DND-41 (cell line): Measurements from ENCODE around the gene RELN.

Source experiments
- ATAC-seq: fragments of 200-7000 bp; cut with Tn5 transposase; 3 replicates; pipeline ENCODE4 v1.9.1; 2021; ENCODE audit warnings: low read depth; ENCODE audit not compliant: insufficient read depth
- DNase-seq: peaks from one replicate; pipeline ENCODE4 v3.0.0-alpha.2; 2020
- H2AFZ ChIP-seq: 2 replicates; pipeline ENCODE4 v1.6.0; 2012; ENCODE audit warnings: low read depth, low read length
- H3K27ac ChIP-seq: 2 replicates; pipeline ENCODE4 v1.5.1; 2012; ENCODE audit warnings: low read length, inconsistent platforms
- H3K27me3 ChIP-seq: fragments of 200-600 bp; sonication (generic); 2 replicates; pipeline ENCODE4 v1.6.0; 2012; ENCODE audit warnings: low read length, mild to moderate bottlenecking, inconsistent platforms; ENCODE audit not compliant: insufficient read depth, poor library complexity
- H3K36me3 ChIP-seq: 2 replicates; pipeline ENCODE4 v1.5.1; 2012; ENCODE audit warnings: low read length, inconsistent platforms; ENCODE audit not compliant: insufficient read depth
- H3K4me1 ChIP-seq: 2 replicates; pipeline ENCODE4 v1.5.1; 2012; ENCODE audit warnings: mild to moderate bottlenecking, low read length; ENCODE audit not compliant: insufficient read depth
- H3K4me2 ChIP-seq: 2 replicates; pipeline ENCODE4 v1.6.0; 2012; ENCODE audit warnings: mild to moderate bottlenecking, moderate library complexity, low read length, inconsistent platforms; ENCODE audit not compliant: insufficient read depth
- H3K4me3 ChIP-seq, 2 experiments: fragments of 200-600 bp in 1 of 2; shearing (Covaris generic) in 1 of 2; 2 replicates each; pipeline ENCODE4 v1.5.1; 2012 to 2016; ENCODE audit warnings: inconsistent platforms in 2 of 2, low read length in 2 of 2, mild to moderate bottlenecking in 2 of 2, low read depth in 1 of 2, moderate library complexity in 1 of 2
- H3K79me2 ChIP-seq: 2 replicates; pipeline ENCODE4 v1.6.0; 2012; ENCODE audit warnings: low read length, inconsistent platforms; ENCODE audit not compliant: insufficient read depth
- H3K9ac ChIP-seq: 2 replicates; pipeline ENCODE4 v1.6.0; 2012; ENCODE audit warnings: low read depth, mild to moderate bottlenecking, inconsistent platforms, low read length, moderate library complexity
- H3K9me3 ChIP-seq: 2 replicates; pipeline ENCODE4 v1.5.1; 2012; ENCODE audit warnings: low read length, moderate library complexity, mild to moderate bottlenecking, inconsistent platforms; ENCODE audit not compliant: insufficient read depth, severe bottlenecking
- H4K20me1 ChIP-seq: 2 replicates; pipeline ENCODE4 v1.6.0; 2012; ENCODE audit warnings: low read length; ENCODE audit not compliant: insufficient read depth
- CTCF ChIP-seq: IDR thresholded peaks from 2 replicates; pipeline ENCODE4 v1.5.1; 2012; ENCODE audit warnings: borderline replicate concordance, low read length, moderate library complexity, mild to moderate bottlenecking; ENCODE audit not compliant: poor library complexity, severe bottlenecking; ENCODE audit errors: extremely low read depth
- EZH2 ChIP-seq: IDR thresholded peaks from 3 replicates; pipeline ENCODE4 v1.6.1; 2012; ENCODE audit warnings: borderline replicate concordance, low read depth, mild to moderate bottlenecking, moderate library complexity, low read length, inconsistent platforms; ENCODE audit not compliant: severe bottlenecking

RELN gene

DNA sequence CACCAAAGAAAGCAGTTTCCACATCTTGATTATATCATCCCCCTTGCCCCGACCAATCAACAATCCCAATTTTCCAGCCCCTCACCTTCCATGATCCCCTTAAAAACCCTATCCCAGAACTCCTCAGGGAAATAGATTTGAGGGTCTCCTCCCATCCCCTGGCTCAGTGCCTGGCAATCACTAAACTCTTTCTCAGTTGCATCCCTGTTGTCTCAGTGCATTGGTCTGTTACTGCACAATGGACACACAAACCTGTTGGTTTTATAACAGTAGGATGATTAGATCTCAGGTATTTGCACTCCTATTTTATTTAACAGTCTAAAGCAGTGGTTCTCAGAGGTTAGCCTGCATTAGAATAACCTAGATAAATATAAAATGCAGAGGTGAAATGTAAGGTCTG is 45.2 kb upstream of the RELN start:
- Histone ChIP-seq H3K27me3 (peaks cover 2% of the 10 kb centered on the region), H3K9ac (no peak overlapping the region), H3K4me3 (no peak overlapping the region), H3K79me2 (no peaks in the 10 kb centered on the region), H3K27ac (no peak overlapping the region), H3K9me3 (no peaks in the 10 kb centered on the region), H3K36me3 (no peaks in the 10 kb centered on the region), H4K20me1 (no peaks in the 10 kb centered on the region), H2AFZ (no peak overlapping the region), H3K4me2 (no peak overlapping the region), H3K4me1 (no peaks in the 10 kb centered on the region)
- no peak for DNase-seq
- ATAC-seq, result no peak
- no peak for TF ChIP-seq CTCF
- TF ChIP-seq EZH2, result no peak

DNA sequence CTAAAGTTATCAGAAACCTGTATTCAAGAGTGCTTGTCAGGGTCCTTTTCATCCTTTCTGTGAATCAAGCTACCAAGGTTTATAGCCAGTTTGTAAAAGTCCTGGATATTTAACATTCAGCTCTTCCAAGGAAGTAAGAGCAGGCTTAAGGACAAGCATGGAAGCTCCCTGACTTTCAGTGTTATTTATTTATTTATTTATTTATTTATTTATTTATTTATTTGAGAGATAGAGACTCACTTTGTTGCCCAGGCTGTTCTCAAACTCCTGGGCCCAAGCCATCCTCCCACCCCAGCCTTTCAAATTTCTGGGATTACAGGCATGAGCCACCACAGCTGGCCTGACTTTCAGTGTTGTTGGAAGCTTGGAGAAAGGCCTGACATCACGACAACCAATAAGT is 44.4 kb upstream of the RELN start:
- no peak for TF ChIP-seq EZH2
- no peak for TF ChIP-seq CTCF
- Histone ChIP-seq H3K9me3 (no peaks in the 10 kb centered on the region), H2AFZ (no peak overlapping the region), H3K36me3 (no peaks in the 10 kb centered on the region), H3K9ac (no peak overlapping the region), H3K79me2 (no peaks in the 10 kb centered on the region), H3K4me1 (no peaks in the 10 kb centered on the region), H3K27me3 (no peaks in the 10 kb centered on the region), H3K4me3 (no peak overlapping the region), H4K20me1 (no peaks in the 10 kb centered on the region), H3K27ac (no peak overlapping the region), H3K4me2 (no peak overlapping the region)
- DNase-seq, result no peak
- ATAC-seq, result no peak

DNA sequence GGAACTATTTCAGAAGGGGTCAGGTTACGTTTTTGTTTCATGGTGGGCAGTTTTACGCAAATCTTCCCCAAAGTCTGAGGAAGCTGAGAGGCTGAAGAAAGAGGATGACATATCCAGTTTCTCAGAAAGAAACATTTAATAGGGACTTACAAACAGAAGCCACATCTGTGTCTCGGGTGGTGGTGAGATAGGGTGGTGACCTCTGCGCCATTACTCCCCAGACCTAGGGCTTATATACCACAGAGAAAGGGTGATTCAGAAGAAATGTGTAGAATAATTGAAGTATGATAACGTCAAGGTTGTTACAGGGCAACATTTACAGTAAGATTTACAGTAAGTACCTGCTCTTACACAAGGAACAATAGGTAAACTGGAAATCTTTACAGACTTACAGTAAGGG is 43.0 kb upstream of the RELN start:
- Histone ChIP-seq H3K27me3 (no peaks in the 10 kb centered on the region), H4K20me1 (no peaks in the 10 kb centered on the region), H3K36me3 (no peaks in the 10 kb centered on the region), H3K9me3 (no peaks in the 10 kb centered on the region), H3K9ac (no peak overlapping the region), H3K27ac (no peak overlapping the region), H3K4me3 (no peak overlapping the region), H3K4me2 (no peak overlapping the region), H2AFZ (no peak overlapping the region), H3K79me2 (no peaks in the 10 kb centered on the region), H3K4me1 (no peaks in the 10 kb centered on the region)
- TF ChIP-seq CTCF (no peak), EZH2 (no peak)
- ATAC-seq, result no peak
- no peak for DNase-seq

DNA sequence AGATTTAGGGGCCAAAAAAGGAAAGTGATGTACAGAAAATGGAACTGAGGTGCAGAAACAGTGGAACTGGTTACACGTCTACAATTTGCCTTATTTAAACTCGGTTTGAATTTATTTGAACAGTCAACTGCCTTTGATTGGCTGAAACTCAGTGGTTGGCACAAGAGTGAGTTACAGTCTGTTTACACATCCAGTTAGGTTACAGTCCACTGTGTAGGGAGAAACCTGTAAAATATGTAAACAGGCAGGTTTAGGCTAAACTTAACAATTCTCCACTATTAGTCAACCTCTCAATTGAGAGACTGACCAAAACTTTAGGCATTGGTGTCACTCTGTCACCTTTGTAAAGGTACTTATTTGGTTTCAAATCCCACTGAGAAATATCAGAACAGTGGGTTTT is 40.3 kb upstream of the RELN start:
- no peak for DNase-seq
- no peaks in the 10 kb centered on the region for H3K36me3 ChIP-seq
- H3K9me3 ChIP-seq, result no peaks in the 10 kb centered on the region
- H3K4me2 ChIP-seq, result no peak overlapping the region
- ATAC-seq, result no peak
- no peak overlapping the region for H3K4me3 ChIP-seq
- no peak overlapping the region for H2AFZ ChIP-seq
- H4K20me1 ChIP-seq, result no peaks in the 10 kb centered on the region
- no peaks in the 10 kb centered on the region for H3K4me1 ChIP-seq
- H3K9ac ChIP-seq, result no peak overlapping the region
- no peak overlapping the region for H3K27ac ChIP-seq
- H3K79me2 ChIP-seq, result no peaks in the 10 kb centered on the region
- H3K27me3 ChIP-seq, result no peaks in the 10 kb centered on the region
- no peak for TF ChIP-seq CTCF
- TF ChIP-seq EZH2, result no peak
